ENCODE measurements around the gene R3HDM2. TPM values are rescaled to one million over a fixed set of nuclear protein-coding genes. Genes with fewer than 3 reads are reported as not detected.

Gene R3HDM2
- total RNA-seq, 1 experiment from 2014 or later, result 45.4 TPM

DNA sequence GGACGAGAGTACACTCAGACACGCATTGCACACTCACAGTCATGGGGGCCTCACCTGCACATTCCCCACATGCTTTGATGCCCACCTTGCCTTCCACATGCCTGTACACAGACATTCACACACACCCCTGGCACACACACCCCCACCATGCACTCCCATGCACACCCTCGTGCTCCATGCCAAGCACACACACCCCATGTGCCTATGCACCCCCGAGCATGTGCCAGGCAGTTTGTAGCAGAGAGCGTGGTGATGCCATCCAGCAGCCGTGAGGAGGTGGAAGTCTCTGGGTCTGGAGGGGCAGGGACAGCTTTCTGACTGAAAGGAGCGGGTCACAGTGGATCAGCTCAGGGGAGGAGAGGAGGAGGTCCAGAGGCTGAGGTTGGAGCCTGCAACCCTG, 224.9 kb downstream of the R3HDM2 start:
- H3K4me1 ChIP-seq (ENCODE audit: control insufficient read depth in 1 of 2, insufficient read depth in 2 of 2, low read length in 2 of 2), result no peaks in the 10 kb centered on the region
- H4K20me1 ChIP-seq (ENCODE audit: insufficient read depth), result no peaks in the 10 kb centered on the region
- H3K36me3 ChIP-seq (ENCODE audit: control insufficient read depth in 1 of 2, insufficient read depth in 2 of 2, low read length in 2 of 2), result no peaks in the 10 kb centered on the region; a peak in 1 of 4 replicates
- DNase-seq (ENCODE audit: low read depth, low spot score), result no peak
- RAD21 ChIA-PET (ENCODE audit: low non-redundant PET in 1 of 2, low total read pairs in 2 of 2, uncharacterized antibody in 2 of 2, unreplicated experiment in 2 of 2), result no interaction called here
- POLR2A ChIA-PET, result no interaction called here
- no peaks in the 10 kb centered on the region for H3K9me2 ChIP-seq (ENCODE audit: insufficient read depth)
- H3K27ac ChIP-seq (ENCODE audit: low read depth, low read length), result no peak overlapping the region
- no TSS peak for BruUV-seq (replicated peaks)
- no peaks in the 10 kb centered on the region for H3K9me3 ChIP-seq (ENCODE audit: control insufficient read depth in 1 of 2, insufficient read depth in 1 of 2, low read depth in 1 of 2, low read length in 2 of 2)
- no peaks in the 10 kb centered on the region for H3K79me2 ChIP-seq (ENCODE audit: insufficient read depth, low read length)
- H2AFZ ChIP-seq (ENCODE audit: low read depth, low read length, poor library complexity, severe bottlenecking), result no peak overlapping the region
- H3K4me2 ChIP-seq (ENCODE audit: low read length), result no peak overlapping the region
- intact Hi-C loops (cut with micrococcal nuclease), result no loop called here
- no peak overlapping the region for H3K9ac ChIP-seq (ENCODE audit: low read length)
- no peaks in the 10 kb centered on the region for H3K27me3 ChIP-seq (ENCODE audit: insufficient read depth, low read length)
- TF ChIP-seq EGR1 (IDR thresholded peaks at IDR 0.05; ENCODE audit: low read depth) (no peak), EZH2phosphoT487 (IDR thresholded peaks at IDR 0.05; ENCODE audit: borderline replicate concordance) (no peak), JUND (IDR thresholded peaks at IDR 0.05) (no peak), FOSL1 (IDR thresholded peaks at IDR 0.05; ENCODE audit: low read depth) (no peak), TCF7L2 (IDR thresholded peaks at IDR 0.05; ENCODE audit: borderline replicate concordance, extremely low read depth, insufficient read depth, insufficient read length) (no peak), EZH2 (IDR thresholded peaks at IDR 0.05) (no peak), POLR2A (IDR thresholded peaks at IDR 0.05; ENCODE audit: borderline replicate concordance, extremely low read depth, insufficient read depth, insufficient read length) (no peak), SIN3A (IDR thresholded peaks at IDR 0.05; ENCODE audit: low read depth) (no peak), ZFX (IDR thresholded peaks at IDR 0.05) (no peak)
- TF ChIP-seq, protein P1, sequence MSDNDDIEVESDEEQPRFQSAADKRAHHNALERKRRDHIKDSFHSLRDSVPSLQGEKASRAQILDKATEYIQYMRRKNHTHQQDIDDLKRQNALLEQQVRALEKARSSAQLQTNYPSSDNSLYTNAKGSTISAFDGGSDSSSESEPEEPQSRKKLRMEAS (IDR thresholded peaks at IDR 0.05), result no peak
- ATAC-seq, result no peak
- no peak overlapping the region for H3K4me3 ChIP-seq (replicated peaks in 1 of 2; ENCODE audit: low read depth in 1 of 2, low read length in 2 of 2)
- CTCF ChIA-PET, result no interaction called here

DNA sequence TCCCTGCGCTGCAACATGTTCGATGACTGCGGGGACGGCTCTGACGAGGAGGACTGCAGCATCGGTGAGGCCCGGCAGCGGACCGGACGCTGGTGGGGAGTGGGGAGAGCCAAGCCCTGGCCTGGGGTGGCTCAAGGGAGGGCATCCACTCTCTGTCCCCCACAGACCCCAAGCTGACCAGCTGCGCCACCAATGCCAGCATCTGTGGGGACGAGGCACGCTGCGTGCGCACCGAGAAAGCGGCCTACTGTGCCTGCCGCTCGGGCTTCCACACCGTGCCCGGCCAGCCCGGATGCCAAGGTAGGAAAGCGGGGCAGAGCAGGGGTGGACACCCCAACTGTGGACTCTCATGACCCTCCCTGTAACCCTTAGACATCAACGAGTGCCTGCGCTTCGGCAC, 225.7 kb downstream of the R3HDM2 start:
- no peak overlapping the region for H3K9ac ChIP-seq (ENCODE audit: low read length)
- ATAC-seq (no peak), DNase-seq (ENCODE audit: low read depth, low spot score) (no peak)
- TF ChIP-seq, protein P2, sequence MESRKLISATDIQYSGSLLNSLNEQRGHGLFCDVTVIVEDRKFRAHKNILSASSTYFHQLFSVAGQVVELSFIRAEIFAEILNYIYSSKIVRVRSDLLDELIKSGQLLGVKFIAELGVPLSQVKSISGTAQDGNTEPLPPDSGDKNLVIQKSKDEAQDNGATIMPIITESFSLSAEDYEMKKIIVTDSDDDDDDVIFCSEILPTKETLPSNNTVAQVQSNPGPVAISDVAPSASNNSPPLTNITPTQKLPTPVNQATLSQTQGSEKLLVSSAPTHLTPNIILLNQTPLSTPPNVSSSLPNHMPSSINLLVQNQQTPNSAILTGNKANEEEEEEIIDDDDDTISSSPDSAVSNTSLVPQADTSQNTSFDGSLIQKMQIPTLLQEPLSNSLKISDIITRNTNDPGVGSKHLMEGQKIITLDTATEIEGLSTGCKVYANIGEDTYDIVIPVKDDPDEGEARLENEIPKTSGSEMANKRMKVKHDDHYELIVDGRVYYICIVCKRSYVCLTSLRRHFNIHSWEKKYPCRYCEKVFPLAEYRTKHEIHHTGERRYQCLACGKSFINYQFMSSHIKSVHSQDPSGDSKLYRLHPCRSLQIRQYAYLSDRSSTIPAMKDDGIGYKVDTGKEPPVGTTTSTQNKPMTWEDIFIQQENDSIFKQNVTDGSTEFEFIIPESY (IDR thresholded peaks at IDR 0.05; ENCODE audit: extremely low read depth, insufficient replicate concordance, low read length), result no peak
- no peak for TF ChIP-seq ZFX (IDR thresholded peaks at IDR 0.05)
- TF ChIP-seq RAD21 (IDR thresholded peaks at IDR 0.05; ENCODE audit: low read depth), result no peak
- TF ChIP-seq EGR1 (IDR thresholded peaks at IDR 0.05; ENCODE audit: low read depth), result no peak
- no peak for TF ChIP-seq POLR2A (IDR thresholded peaks at IDR 0.05; ENCODE audit: borderline replicate concordance, extremely low read depth, insufficient read depth, insufficient read length)
- no peak for TF ChIP-seq YY1 (IDR thresholded peaks at IDR 0.05; ENCODE audit: extremely low read depth, insufficient replicate concordance, low read depth, low read length)
- no peak for TF ChIP-seq CEBPB (IDR thresholded peaks at IDR 0.05; ENCODE audit: low read depth)
- no peaks in the 10 kb centered on the region for H3K9me2 ChIP-seq (ENCODE audit: insufficient read depth)
- no peak overlapping the region for H2AFZ ChIP-seq (ENCODE audit: low read depth, low read length, poor library complexity, severe bottlenecking)
- H3K4me1 ChIP-seq (ENCODE audit: control insufficient read depth in 1 of 2, insufficient read depth in 2 of 2, low read length in 2 of 2), result no peaks in the 10 kb centered on the region
- H3K79me2 ChIP-seq (ENCODE audit: insufficient read depth, low read length), result no peaks in the 10 kb centered on the region
- ChIA-PET CTCF (no interaction called here), RAD21 (ENCODE audit: low non-redundant PET in 1 of 2, low total read pairs in 2 of 2, uncharacterized antibody in 2 of 2, unreplicated experiment in 2 of 2) (no interaction called here), POLR2A (no interaction called here)
- intact Hi-C loops (cut with micrococcal nuclease), result no loop called here
- H3K9me3 ChIP-seq (ENCODE audit: control insufficient read depth in 1 of 2, insufficient read depth in 1 of 2, low read depth in 1 of 2, low read length in 2 of 2), result no peaks in the 10 kb centered on the region
- H3K27me3 ChIP-seq (ENCODE audit: insufficient read depth, low read length), result no peaks in the 10 kb centered on the region
- H3K36me3 ChIP-seq (ENCODE audit: control insufficient read depth in 1 of 2, insufficient read depth in 2 of 2, low read length in 2 of 2), result no peaks in the 10 kb centered on the region; a peak in 1 of 4 replicates
- no peak overlapping the region for H3K4me2 ChIP-seq (ENCODE audit: low read length)
- no peaks in the 10 kb centered on the region for H4K20me1 ChIP-seq (ENCODE audit: insufficient read depth)
- no peak overlapping the region for H3K4me3 ChIP-seq (replicated peaks in 1 of 2; ENCODE audit: low read depth in 1 of 2, low read length in 2 of 2)
- no TSS peak for BruUV-seq (replicated peaks)
- H3K27ac ChIP-seq (ENCODE audit: low read depth, low read length), result no peak overlapping the region

All from HCT116 (cell line).